ENCODE results near the gene PLEKHG4B.

The PLEKHG4B gene

DNA sequence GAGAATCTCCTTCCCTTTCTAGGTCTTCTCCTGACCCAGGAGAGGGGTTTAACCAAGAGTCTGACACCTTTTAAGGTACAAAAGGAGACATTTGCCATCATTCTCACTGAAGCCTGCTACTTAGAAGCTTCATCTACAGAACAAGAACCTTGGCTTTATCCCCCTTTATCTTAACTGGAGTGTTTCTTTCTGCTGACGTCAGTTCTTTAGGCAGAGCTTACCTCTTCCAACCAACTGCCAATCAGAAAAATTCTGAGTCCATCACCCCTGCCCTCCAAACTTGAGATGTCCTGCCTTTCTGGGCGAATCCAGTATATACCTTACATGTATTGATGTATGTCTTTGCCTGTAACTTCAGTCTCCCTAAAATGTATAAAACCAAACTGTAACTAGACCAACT lies 37.2 kb downstream of the PLEKHG4B start:
- no peaks in the 10 kb centered on the region for H3K27me3 ChIP-seq (ENCODE audit: low read length)
- no peaks in the 10 kb centered on the region for H4K20me1 ChIP-seq (ENCODE audit: low read depth, low read length)
- no peaks in the 10 kb centered on the region for H3K9me3 ChIP-seq (ENCODE audit: insufficient read depth, low read length)
- no peaks in the 10 kb centered on the region for H3K36me3 ChIP-seq (ENCODE audit: low read length)
- no peak overlapping the region for H2AFZ ChIP-seq (ENCODE audit: low read depth, low read length, severe bottlenecking)
- H3K9me2 ChIP-seq (replicated peaks; ENCODE audit: insufficient read depth, low read length) = no peaks in the 10 kb centered on the region
- TF ChIP-seq, protein P1, sequence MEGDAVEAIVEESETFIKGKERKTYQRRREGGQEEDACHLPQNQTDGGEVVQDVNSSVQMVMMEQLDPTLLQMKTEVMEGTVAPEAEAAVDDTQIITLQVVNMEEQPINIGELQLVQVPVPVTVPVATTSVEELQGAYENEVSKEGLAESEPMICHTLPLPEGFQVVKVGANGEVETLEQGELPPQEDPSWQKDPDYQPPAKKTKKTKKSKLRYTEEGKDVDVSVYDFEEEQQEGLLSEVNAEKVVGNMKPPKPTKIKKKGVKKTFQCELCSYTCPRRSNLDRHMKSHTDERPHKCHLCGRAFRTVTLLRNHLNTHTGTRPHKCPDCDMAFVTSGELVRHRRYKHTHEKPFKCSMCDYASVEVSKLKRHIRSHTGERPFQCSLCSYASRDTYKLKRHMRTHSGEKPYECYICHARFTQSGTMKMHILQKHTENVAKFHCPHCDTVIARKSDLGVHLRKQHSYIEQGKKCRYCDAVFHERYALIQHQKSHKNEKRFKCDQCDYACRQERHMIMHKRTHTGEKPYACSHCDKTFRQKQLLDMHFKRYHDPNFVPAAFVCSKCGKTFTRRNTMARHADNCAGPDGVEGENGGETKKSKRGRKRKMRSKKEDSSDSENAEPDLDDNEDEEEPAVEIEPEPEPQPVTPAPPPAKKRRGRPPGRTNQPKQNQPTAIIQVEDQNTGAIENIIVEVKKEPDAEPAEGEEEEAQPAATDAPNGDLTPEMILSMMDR (IDR thresholded peaks at IDR 0.05; ENCODE audit: insufficient read depth, low read length, poor library complexity, severe bottlenecking) = no peak
- TF ChIP-seq EZH2phosphoT487 (conservative IDR thresholded peaks at IDR 0.05; ENCODE audit: low read length) = no peak
- H3F3A ChIP-seq (ENCODE audit: insufficient read depth) = no peaks in the 10 kb centered on the region
- H3K79me2 ChIP-seq (ENCODE audit: insufficient read depth, low read length) = no peaks in the 10 kb centered on the region
- no peak overlapping the region for H3K9ac ChIP-seq (ENCODE audit: low read length)
- no peak overlapping the region for H3K4me3 ChIP-seq (ENCODE audit: insufficient read depth, low read length, poor library complexity, severe bottlenecking)
- H3K4me2 ChIP-seq (ENCODE audit: low read depth, low read length, poor library complexity, severe bottlenecking) = no peak overlapping the region
- no peak overlapping the region for H3K27ac ChIP-seq (ENCODE audit: low read depth, low read length)

DNA sequence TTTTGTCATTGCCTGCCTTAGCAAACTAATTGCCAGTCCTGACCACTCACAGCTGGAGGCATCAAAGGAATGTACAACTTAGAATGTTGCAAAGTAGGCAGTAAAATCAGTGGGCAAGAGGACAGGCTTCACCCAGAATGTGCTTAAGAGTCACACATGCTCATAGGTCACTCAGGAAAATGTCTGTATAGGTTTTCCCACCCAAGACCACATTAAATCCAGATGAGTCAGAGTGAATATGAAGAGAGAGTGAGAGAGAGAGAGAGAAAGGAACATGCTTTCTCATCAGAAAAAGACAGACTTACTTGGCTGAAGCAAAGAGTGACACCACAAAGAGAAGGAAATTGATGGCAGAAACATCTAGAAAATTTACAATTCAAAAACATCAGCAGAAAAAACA lies 37.9 kb downstream of the PLEKHG4B start:
- Histone ChIP-seq H3K4me3 (ENCODE audit: insufficient read depth, low read length, poor library complexity, severe bottlenecking) (no peak overlapping the region), H3K4me2 (ENCODE audit: low read depth, low read length, poor library complexity, severe bottlenecking) (no peak overlapping the region), H3K27ac (ENCODE audit: low read depth, low read length) (no peak overlapping the region), H2AFZ (ENCODE audit: low read depth, low read length, severe bottlenecking) (no peak overlapping the region), H3K9ac (ENCODE audit: low read length) (no peak overlapping the region), H3K9me2 (replicated peaks; ENCODE audit: insufficient read depth, low read length) (no peaks in the 10 kb centered on the region), H3F3A (ENCODE audit: insufficient read depth) (no peaks in the 10 kb centered on the region), H3K9me3 (ENCODE audit: insufficient read depth, low read length) (no peaks in the 10 kb centered on the region), H4K20me1 (ENCODE audit: low read depth, low read length) (no peaks in the 10 kb centered on the region), H3K79me2 (ENCODE audit: insufficient read depth, low read length) (no peaks in the 10 kb centered on the region), H3K27me3 (ENCODE audit: low read length) (no peaks in the 10 kb centered on the region), H3K36me3 (ENCODE audit: low read length) (no peaks in the 10 kb centered on the region)
- TF ChIP-seq, protein P1 (IDR thresholded peaks at IDR 0.05; ENCODE audit: insufficient read depth, low read length, poor library complexity, severe bottlenecking) = no peak
- no peak for TF ChIP-seq EZH2phosphoT487 (conservative IDR thresholded peaks at IDR 0.05; ENCODE audit: low read length)

DNA sequence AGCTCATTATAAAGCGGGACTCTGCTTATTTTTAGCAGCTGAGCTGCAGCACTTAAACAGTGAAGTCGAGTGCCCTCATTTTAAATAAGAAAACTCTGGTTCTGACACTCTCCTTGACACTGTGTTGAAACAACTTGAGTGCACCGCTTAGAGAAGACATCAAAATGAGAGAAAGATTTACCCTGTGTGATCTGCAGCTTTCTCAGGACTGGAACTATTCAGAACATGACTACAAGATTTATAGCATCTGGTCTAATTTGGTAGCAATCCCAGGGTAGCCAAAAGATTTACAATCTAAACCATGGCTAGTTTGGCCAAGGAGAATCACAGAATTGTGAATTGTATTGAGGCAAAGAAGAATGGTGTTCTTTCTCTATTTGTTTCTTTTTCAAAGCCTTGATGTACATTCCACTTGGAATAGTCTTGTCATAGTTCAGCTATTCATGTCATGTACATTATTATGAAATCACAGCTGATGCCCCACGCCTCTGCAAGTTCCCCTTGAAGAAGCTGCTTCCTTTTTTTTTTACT lies 38.7 kb downstream of the PLEKHG4B start:
- H3K9me3 ChIP-seq (ENCODE audit: insufficient read depth, low read length) = no peaks in the 10 kb centered on the region
- TF ChIP-seq EZH2phosphoT487 (conservative IDR thresholded peaks at IDR 0.05; ENCODE audit: low read length) = no peak
- TF ChIP-seq, protein P1 (IDR thresholded peaks at IDR 0.05; ENCODE audit: insufficient read depth, low read length, poor library complexity, severe bottlenecking) = no peak
- no peaks in the 10 kb centered on the region for H4K20me1 ChIP-seq (ENCODE audit: low read depth, low read length)
- no peaks in the 10 kb centered on the region for H3K36me3 ChIP-seq (ENCODE audit: low read length)
- no peaks in the 10 kb centered on the region for H3K27me3 ChIP-seq (ENCODE audit: low read length)
- no peak overlapping the region for H3K27ac ChIP-seq (ENCODE audit: low read depth, low read length)
- no peaks in the 10 kb centered on the region for H3F3A ChIP-seq (ENCODE audit: insufficient read depth)
- H3K79me2 ChIP-seq (ENCODE audit: insufficient read depth, low read length) = no peaks in the 10 kb centered on the region
- no peak overlapping the region for H2AFZ ChIP-seq (ENCODE audit: low read depth, low read length, severe bottlenecking)
- H3K9ac ChIP-seq (ENCODE audit: low read length) = no peak overlapping the region
- no peak overlapping the region for H3K4me2 ChIP-seq (ENCODE audit: low read depth, low read length, poor library complexity, severe bottlenecking)
- H3K4me3 ChIP-seq (ENCODE audit: insufficient read depth, low read length, poor library complexity, severe bottlenecking) = no peak overlapping the region
- no peaks in the 10 kb centered on the region for H3K9me2 ChIP-seq (replicated peaks; ENCODE audit: insufficient read depth, low read length)
